Measurements from ENCODE around the gene SELENOK.

DNA sequence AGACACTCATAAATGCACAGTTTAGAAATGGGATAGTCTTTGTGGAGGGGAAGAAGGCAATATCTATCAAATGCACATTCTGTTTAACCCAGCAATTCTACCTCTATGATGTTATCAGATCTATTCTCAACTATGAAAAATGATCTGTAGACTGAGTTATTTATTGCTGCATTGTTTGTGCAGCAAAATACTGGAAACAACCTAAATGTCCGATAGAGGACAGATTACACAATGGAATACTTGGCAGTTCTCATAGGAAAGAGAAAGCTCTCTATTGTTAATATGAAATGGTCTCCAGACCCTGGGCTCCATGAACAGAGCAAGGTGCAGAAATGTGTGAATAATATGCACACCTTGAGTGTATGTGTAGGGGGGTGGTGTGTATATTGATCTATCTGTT is 49.0 kb upstream of the SELENOK start:
- TF ChIP-seq EGR1 (IDR thresholded peaks at IDR 0.05): no peak
- no peak for TF ChIP-seq RAD21 (IDR thresholded peaks at IDR 0.05; ENCODE audit: low read depth)
- TF ChIP-seq TAF1 (IDR thresholded peaks at IDR 0.05; ENCODE audit: low read depth): no peak
- TF ChIP-seq CREB1 (IDR thresholded peaks at IDR 0.05; ENCODE audit: low read depth): no peak
- TF ChIP-seq, protein P1, sequence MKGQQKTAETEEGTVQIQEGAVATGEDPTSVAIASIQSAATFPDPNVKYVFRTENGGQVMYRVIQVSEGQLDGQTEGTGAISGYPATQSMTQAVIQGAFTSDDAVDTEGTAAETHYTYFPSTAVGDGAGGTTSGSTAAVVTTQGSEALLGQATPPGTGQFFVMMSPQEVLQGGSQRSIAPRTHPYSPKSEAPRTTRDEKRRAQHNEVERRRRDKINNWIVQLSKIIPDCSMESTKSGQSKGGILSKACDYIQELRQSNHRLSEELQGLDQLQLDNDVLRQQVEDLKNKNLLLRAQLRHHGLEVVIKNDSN (IDR thresholded peaks at IDR 0.05): no peak
- no peak for TF ChIP-seq FOXM1 (IDR thresholded peaks at IDR 0.05; ENCODE audit: borderline replicate concordance, low read depth)
- TF ChIP-seq REST (IDR thresholded peaks at IDR 0.05; ENCODE audit: low read depth): no peak
- no peak for TF ChIP-seq CEBPB (IDR thresholded peaks at IDR 0.05)
- TF ChIP-seq NFIC (IDR thresholded peaks at IDR 0.05): no peak
- no peak for TF ChIP-seq EP300 (IDR thresholded peaks at IDR 0.05; ENCODE audit: borderline replicate concordance)
